ENCODE data around the gene PAX2. TPM values are rescaled to one million over a fixed set of nuclear protein-coding genes. Genes with fewer than 3 reads are reported as not detected.
A peak's percentile ranks its signal among the peaks of the same experiment; 100 is the strongest.

The PAX2 gene
- total and polyA plus RNA-seq, 2 donors from 2014 or later, result 28.3 to 102 TPM

DNA sequence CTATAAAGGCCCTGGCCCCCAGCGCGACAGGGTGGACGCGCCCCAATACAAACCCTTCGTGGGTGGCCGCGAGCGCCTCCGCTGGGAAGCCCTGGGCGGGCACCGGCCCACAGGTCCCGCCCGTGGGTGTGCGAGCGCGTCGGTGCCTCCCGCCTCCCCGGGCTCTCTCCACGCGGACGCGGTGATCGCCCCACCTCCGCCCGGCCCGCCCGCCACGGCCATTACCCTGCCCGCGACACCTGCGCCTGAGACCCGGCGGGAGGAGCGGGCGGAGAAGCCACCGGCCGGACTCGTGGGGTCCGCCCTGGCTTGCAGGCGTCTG lies 81.2 kb downstream of the PAX2 start:
- Histone ChIP-seq H3K9me3 (ENCODE audit: control insufficient read depth in 2 of 3, insufficient read depth in 1 of 3, low read length in 3 of 3) (no peaks in the 10 kb centered on the region), H3K4me1 (ENCODE audit: control insufficient read depth in 2 of 3, insufficient read depth in 2 of 3, low read depth in 1 of 3, low read length in 3 of 3) (peaks cover 0 to 2% (median 0%) of the 10 kb centered on the region in 3 donors), H3K27me3 (ENCODE audit: control insufficient read depth, insufficient read depth, low read length) (peaks cover 14% of the 10 kb centered on the region), H3K36me3 (ENCODE audit: control insufficient read depth in 2 of 3, insufficient read depth in 3 of 3, low read length in 3 of 3) (peaks cover 0 to 13% (median 7%) of the 10 kb centered on the region in 3 donors), H3K4me3 (ENCODE audit: low read length in 3 of 3) (no peak overlapping the region), H3K27ac (ENCODE audit: low read depth in 2 of 2, low read length in 2 of 2) (no peak overlapping the region), H3K9ac (ENCODE audit: low read length in 3 of 3) (no peak overlapping the region)
- TF ChIP-seq, protein P1, sequence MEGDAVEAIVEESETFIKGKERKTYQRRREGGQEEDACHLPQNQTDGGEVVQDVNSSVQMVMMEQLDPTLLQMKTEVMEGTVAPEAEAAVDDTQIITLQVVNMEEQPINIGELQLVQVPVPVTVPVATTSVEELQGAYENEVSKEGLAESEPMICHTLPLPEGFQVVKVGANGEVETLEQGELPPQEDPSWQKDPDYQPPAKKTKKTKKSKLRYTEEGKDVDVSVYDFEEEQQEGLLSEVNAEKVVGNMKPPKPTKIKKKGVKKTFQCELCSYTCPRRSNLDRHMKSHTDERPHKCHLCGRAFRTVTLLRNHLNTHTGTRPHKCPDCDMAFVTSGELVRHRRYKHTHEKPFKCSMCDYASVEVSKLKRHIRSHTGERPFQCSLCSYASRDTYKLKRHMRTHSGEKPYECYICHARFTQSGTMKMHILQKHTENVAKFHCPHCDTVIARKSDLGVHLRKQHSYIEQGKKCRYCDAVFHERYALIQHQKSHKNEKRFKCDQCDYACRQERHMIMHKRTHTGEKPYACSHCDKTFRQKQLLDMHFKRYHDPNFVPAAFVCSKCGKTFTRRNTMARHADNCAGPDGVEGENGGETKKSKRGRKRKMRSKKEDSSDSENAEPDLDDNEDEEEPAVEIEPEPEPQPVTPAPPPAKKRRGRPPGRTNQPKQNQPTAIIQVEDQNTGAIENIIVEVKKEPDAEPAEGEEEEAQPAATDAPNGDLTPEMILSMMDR (IDR thresholded peaks at IDR 0.05; ENCODE audit: borderline replicate concordance, extremely low read depth, insufficient read depth), result no peak
- DNase-seq, result no peak
- no peak for FAIRE-seq
- intact Hi-C loops (cut with DNase I), result no loop called here

DNA sequence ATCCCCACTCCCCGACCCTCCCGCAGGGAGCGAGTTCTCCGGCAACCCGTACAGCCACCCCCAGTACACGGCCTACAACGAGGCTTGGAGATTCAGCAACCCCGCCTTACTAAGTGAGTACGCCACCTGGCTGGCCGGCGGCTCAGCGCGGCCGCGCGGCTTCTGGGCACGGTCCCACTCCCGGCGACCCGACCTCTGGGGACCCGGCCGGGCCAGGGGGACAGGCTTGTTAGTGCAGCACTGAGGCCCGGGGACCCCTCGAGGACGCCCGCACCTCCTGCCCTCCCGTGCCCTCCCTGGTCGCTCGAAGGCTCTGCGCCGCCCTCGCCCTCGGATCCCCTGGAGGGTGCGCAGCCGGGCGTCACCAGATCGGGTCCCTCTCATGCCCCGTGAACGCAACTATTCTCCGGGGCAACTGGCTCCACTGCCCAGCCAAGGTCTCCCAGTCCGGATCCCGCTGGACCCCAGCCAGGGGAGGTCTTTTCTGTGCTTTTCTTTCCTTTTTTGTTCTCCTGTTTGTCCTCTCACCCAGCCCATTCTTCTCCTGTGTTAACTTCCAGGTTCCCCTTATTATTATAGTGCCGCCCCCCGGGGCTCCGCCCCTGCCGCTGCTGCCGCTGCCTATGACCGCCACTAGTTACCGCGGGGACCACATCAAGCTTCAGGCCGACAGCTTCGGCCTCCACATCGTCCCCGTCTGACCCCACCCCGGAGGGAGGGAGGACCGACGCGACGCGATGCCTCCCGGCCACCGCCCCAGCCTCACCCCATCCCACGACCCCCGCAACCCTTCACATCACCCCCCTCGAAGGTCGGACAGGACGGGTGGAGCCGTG lies 81.8 kb downstream of the PAX2 start:
- H3K9ac ChIP-seq (ENCODE audit: low read length in 3 of 3), result no peak overlapping the region
- H3K27me3 ChIP-seq (ENCODE audit: control insufficient read depth, insufficient read depth, low read length), result peaks cover 14% of the 10 kb centered on the region

DNA sequence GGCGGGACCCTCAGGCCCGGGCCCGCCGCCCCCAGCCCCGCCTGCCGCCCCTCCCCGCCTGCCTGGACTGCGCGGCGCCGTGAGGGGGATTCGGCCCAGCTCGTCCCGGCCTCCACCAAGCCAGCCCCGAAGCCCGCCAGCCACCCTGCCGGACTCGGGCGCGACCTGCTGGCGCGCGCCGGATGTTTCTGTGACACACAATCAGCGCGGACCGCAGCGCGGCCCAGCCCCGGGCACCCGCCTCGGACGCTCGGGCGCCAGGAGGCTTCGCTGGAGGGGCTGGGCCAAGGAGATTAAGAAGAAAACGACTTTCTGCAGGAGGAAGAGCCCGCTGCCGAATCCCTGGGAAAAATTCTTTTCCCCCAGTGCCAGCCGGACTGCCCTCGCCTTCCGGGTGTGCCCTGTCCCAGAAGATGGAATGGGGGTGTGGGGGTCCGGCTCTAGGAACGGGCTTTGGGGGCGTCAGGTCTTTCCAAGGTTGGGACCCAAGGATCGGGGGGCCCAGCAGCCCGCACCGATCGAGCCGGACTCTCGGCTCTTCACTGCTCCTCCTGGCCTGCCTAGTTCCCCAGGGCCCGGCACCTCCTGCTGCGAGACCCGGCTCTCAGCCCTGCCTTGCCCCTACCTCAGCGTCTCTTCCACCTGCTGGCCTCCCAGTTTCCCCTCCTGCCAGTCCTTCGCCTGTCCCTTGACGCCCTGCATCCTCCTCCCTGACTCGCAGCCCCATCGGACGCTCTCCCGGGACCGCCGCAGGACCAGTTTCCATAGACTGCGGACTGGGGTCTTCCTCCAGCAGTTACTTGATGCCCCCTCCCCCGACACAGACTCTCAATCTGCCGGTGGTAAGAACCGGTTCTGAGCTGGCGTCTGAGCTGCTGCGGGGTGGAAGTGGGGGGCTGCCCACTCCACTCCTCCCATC lies 82.7 kb downstream of the PAX2 start:
- DNase-seq (peak in 4 of 5 donors; percentile 59 to 72 (median 64)), FAIRE-seq (no peak)
- Histone ChIP-seq H3K4me1 (ENCODE audit: control insufficient read depth in 2 of 3, insufficient read depth in 2 of 3, low read depth in 1 of 3, low read length in 3 of 3) (peaks cover 0 to 2% (median 0%) of the 10 kb centered on the region in 3 donors), H3K27ac (ENCODE audit: low read depth in 2 of 2, low read length in 2 of 2) (no peak overlapping the region), H3K4me3 (ENCODE audit: low read length in 3 of 3) (no peak overlapping the region), H3K9ac (ENCODE audit: low read length in 3 of 3) (no peak overlapping the region), H3K9me3 (ENCODE audit: control insufficient read depth in 2 of 3, insufficient read depth in 1 of 3, low read length in 3 of 3) (no peaks in the 10 kb centered on the region), H3K36me3 (ENCODE audit: control insufficient read depth in 2 of 3, insufficient read depth in 3 of 3, low read length in 3 of 3) (peaks cover 0 to 13% (median 4%) of the 10 kb centered on the region in 3 donors), H3K27me3 (ENCODE audit: control insufficient read depth, insufficient read depth, low read length) (peaks cover 14% of the 10 kb centered on the region)
- intact Hi-C loops (cut with DNase I), result no loop called here
- TF ChIP-seq, protein P1 (IDR thresholded peaks at IDR 0.05; ENCODE audit: borderline replicate concordance, extremely low read depth, insufficient read depth), result no peak

More for the DNA sequence above, 81.8 kb downstream of the PAX2 start:
- intact Hi-C loops (cut with DNase I), result no loop called here
- Histone ChIP-seq H3K27ac (ENCODE audit: low read depth in 2 of 2, low read length in 2 of 2) (no peak overlapping the region), H3K4me1 (ENCODE audit: control insufficient read depth in 2 of 3, insufficient read depth in 2 of 3, low read depth in 1 of 3, low read length in 3 of 3) (peaks cover 0 to 2% (median 0%) of the 10 kb centered on the region in 3 donors), H3K4me3 (ENCODE audit: low read length in 3 of 3) (no peak overlapping the region), H3K9me3 (ENCODE audit: control insufficient read depth in 2 of 3, insufficient read depth in 1 of 3, low read length in 3 of 3) (no peaks in the 10 kb centered on the region), H3K36me3 (ENCODE audit: control insufficient read depth in 2 of 3, insufficient read depth in 3 of 3, low read length in 3 of 3) (peaks cover 0 to 13% (median 7%) of the 10 kb centered on the region in 3 donors)
- TF ChIP-seq, protein P1 (IDR thresholded peaks at IDR 0.05; ENCODE audit: borderline replicate concordance, extremely low read depth, insufficient read depth), result no peak
- FAIRE-seq (no peak), DNase-seq (peak; percentile 65 to 79 (median 69))
